NCI-H748 (cell line): ENCODE measurements around the gene CFAP53.
"Not testable (repeated sequence)": the region's sequence is repeated elsewhere in the genome, so short reads cannot be mapped to it uniquely, and the experiment has no call there.

Experiments
- DNase-seq: peaks from one replicate; lab custom pipeline; 2025; ENCODE audit not compliant: unreplicated experiment; lab: John Stamatoyannopoulos, UW

The CFAP53 gene

DNA sequence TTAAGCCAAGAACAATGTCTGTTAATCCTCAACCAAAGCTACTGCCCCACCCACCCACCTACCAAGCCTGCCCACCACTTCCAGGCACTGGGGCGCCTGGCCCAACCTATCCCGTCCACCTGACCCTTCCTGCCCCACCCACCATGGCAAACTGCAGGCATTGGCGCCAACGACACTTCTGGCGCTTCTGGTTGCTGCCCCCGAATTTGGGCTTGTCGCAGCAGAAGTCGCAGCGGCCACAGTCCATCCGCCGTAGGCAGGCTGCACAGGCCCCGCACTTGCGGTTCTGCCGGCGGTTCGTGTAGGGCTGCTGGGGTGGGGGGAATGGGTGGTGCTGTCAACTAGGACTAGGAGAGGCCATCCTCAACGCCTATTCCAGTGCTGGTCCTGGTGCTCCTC is 7.7 kb upstream of the CFAP53 start:
- no peak for DNase-seq

- DNase-seq: no peak
Measured at GRCh38 chr18:50273203-50274043, 7.1 kb upstream of the CFAP53 start.

DNA sequence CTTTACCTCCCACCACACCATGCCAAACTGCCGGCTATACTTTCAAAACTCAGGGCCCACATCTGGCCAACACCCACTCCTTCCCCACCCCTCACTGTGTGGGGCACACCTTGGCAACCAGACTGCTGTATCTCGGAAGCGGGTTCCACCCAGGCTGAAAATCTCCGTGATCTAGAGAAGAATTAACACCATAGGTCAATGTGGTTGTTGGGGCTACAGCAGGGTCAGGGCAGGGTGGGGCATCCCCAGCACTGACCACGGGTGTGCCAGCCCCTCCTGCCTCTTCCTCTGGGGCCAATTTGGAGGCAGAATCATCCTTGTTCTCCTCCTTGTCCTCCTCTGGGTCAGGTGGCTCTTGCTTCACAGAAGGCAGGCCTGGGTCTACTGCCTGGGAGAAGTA is 6.3 kb upstream of the CFAP53 start:
- no peak for DNase-seq

- peak; percentile 75 for DNase-seq
Measured at GRCh38 chr18:50268022-50268747, 1.9 kb upstream of the CFAP53 start.

- DNase-seq: no peak
Measured at GRCh38 chr18:50262977-50263376, 3.3 kb downstream of the CFAP53 start.

DNA sequence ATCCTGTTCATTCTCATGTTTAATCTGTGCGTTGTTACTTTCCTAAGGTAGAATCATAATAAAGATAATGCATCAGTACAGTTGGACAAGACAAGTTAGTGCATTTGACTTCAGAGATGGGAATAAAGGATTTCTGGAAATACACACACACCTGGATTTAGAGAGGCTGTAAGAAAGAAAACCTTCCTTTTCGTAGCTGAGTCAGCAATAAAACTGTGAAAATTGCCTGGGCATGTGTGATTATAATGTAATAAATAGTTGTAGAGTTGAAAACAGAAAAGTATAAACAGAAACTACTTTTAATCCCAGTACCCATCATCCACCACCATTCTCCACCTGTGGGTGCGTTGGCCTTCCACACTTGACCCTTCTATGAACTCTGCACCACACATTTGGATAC is 15.4 kb downstream of the CFAP53 start:
- no peak for DNase-seq

GRCh38 chr18:50249576-50249975 is 16.7 kb downstream of the CFAP53 start:
- DNase-seq: no peak

- no peak for DNase-seq
Measured at GRCh38 chr18:50247561-50247960, 18.7 kb downstream of the CFAP53 start.

DNA sequence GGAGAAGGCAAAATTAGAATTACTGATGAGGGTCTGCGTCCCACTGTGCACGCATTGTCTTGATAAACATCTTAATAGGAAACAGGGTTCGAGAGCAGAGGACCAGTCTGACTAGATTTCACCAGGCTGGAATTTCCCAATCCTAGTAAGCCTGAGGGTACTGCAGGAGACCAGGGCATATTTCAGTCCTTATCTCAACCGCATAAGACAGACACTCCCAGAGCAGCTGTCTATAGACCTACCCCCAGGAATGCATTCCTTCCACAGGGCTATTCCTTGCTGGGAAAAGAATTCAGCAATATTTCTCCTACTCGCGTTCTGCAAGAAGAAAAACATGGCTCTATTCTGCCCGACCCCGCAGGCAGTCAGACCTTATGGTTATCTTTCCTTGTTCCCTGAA is 24.5 kb downstream of the CFAP53 start:
- DNase-seq: not testable (repeated sequence)

DNA sequence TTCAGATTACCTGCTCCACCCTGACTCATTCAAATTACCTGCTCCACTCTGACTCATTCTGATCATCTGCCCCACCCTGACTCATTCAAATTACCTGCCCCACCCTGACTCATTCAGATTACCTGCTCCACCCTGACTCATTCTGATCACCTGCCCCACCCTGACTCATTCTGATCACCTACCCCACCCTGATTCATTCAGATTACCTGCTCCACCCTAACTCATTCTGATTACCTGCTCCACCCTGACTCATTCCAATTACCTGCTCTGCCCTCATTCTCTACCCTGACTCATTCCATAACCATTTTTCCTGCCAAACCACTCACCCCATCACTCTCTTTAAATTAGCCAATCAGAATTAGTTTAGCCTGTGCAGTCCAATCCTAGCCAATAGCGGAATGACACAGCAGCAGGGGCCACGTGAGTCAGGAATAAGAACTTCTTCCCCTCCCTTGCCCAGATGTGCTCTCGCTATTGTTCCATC is 26.2 kb downstream of the CFAP53 start:
- no peak for DNase-seq

DNA sequence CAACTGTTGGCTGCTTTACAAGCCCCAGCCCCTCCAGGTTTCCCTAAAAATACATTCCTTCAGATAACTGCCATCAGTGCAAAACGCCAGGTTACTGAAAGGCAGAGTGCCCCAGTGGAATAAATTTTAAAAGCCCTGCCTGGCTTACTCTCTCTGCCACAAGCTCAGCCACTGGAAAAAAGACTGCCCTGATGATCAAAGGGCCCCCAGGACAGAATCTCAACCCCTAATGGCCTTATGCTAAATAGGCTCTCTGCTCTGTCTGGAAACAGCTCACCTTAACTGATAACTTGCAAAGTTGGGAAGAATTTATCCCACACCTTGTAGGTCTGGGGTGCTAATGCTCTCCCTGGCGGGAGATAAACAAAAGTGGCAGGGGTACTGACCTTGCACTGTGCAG is 33.9 kb downstream of the CFAP53 start:
- no peak for DNase-seq

GRCh38 chr18:50231621-50232020 is 34.7 kb downstream of the CFAP53 start:
- no peak for DNase-seq

GRCh38 chr18:50220249-50220648 is 46.0 kb downstream of the CFAP53 start:
- not testable (repeated sequence) for DNase-seq

- DNase-seq: peak; percentile 52
Measured at GRCh38 chr18:50218432-50219197, 47.7 kb downstream of the CFAP53 start.

GRCh38 chr18:50209311-50209710 is 57.0 kb downstream of the CFAP53 start:
- DNase-seq: no peak

- DNase-seq: no peak
Measured at GRCh38 chr18:50207722-50208121, 58.6 kb downstream of the CFAP53 start.

DNA sequence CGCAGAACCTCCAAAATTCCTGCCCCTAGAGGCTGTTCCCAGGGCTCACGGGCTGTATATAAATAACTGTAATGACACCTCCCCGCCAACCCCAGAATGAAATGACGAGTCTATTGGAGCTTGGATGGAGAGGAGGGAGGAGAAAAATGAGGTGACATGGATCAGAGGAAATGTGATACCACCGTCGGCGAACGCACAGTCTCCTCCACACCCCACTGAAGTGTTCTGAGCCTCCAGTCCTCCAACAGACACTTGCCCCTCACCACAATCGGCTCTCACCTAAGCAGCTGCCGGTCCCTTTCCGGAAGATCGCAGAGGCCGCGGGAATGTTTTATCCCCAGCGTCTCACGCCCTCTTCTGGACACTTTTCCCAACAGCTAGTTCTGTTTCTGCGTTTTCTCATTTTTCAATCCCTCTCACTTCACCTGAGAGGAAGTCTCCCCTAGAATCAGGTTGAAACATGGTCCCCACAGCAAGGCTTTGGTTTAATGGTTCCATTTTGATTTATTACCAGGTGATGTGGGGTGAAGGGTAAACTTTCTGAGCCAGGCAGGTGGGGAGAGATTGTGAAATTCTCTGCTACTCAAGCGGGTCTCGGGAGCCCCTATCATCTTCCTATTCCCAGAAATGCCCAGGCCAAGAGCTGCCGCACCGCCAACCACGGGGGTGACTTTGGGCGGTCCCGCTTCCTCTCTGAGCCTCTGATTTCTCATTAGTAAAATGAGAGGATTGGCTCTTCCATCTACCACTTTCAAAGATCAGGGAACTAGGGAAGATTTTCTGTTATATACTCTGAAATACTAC is 62.3 kb downstream of the CFAP53 start:
- peak; percentile 88 for DNase-seq

DNA sequence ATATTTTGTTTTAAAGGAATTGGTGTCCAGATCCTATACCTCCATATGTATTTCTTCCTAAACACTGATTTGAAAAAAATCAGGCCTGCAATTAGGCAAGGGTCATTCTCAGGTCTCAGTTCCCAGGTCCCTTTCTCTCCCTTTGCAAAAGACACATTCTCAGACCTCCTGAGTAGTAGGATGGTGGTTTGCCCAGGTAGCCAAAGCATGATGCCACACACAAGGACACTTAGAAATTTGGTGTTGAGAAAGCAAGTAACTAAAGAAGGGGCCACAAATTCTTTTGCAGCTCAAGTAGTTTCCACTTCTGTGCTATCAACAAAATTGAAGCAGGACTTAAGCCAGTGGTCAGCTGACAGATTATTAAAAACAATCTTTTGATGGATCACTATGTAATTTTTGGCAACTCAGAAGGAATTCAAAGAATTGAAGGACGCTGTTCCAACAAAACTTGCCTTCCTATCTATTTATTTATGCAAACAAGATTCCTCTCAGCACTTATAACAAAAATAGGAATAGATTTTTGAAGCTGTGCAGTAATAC is 64.7 kb downstream of the CFAP53 start:
- DNase-seq: no peak

DNA sequence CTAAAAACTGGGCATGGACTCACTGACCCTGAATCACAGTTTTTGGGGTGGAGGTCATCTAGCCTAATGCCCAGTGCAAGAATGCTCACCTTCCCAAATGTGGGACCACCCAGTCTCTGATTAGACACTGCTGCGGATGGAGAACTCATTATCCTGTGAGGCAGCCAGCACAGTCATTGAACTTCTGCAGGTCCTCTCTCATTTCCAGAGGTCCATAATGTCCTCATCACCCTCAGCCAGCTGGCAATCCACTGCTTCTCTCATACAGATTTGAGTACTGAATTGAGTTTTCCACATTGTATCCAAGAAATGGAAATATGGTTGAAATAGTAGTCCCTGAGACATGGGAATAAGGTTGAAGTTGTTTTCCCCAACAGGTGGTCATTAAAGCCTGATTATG is 66.4 kb downstream of the CFAP53 start:
- no peak for DNase-seq

DNA sequence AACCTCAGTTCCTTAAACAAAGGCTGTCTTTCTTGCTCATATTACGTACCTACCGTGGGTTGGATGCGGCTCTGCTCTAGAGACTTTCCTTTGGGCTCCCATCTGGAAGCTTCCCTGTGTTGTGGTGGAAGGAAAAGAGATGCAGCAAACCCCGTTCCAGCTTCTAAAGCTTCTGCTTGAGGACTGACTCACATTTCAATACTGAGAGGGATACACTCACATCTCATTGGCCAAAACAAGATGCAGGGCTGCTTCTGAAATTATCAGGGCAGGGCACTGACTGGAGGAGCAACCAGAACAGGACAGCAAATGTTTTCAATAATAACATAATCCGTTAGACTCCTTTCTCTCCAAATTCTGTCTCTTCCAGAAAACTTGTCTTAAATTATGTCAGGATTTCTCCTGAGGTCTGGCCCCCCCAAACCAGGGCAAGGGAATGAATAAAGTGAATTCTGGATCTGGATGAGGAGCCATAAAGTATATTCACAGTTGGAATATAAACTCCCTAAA is 66.9 kb downstream of the CFAP53 start:
- no peak for DNase-seq
